Endothelial cell of umbilical vein (primary cell): ENCODE results near the gene PRSS21. TPM values are rescaled to one million over a fixed set of nuclear protein-coding genes. Genes with fewer than 3 reads are reported as not detected.

Experiments used
- BruUV-seq: library from RNA; stranded (reverse); fragments of 400-500 nt; replicated peaks from 2 replicates; lab custom pipeline; 2021; lab: Mats Ljungman, UMichigan
- CTCF ChIA-PET: fragments of 300-600, 350-600 bp; sonication (Branson Sonifier 250); formaldehyde crosslinking; loops from one replicate; lab custom pipeline; 2021; ENCODE audit warnings: antibody characterized with exemption, inconsistent platforms; lab: Charles Lee
- POLR2A ChIA-PET: fragments of 300-600, 350-600 bp; sonication (Branson Sonifier 250); formaldehyde crosslinking; loops from one replicate; lab custom pipeline; 2021; ENCODE audit warnings: antibody characterized with exemption, inconsistent platforms; lab: Charles Lee
- DNase-seq: peaks from one replicate; pipeline ENCODE4 v3.0.0-alpha.2; 2011; ENCODE audit warnings: low read depth, low spot score
- FAIRE-seq: peaks from 2 replicates; lab custom pipeline; 2011; peaks lifted over from hg19 to GRCh38; lab: Jason Lieb, UNC
- H2AFZ ChIP-seq: 2 replicates; pipeline ENCODE4 v1.6.0; 2012; ENCODE audit warnings: low read depth, low read length, control low read depth, inconsistent platforms
- H3K27ac ChIP-seq: 2 replicates; pipeline ENCODE4 v1.5.1; 2011; ENCODE audit warnings: low read depth, mild to moderate bottlenecking, control low read depth, low read length, moderate library complexity; ENCODE audit not compliant: insufficient read depth
- H3K27me3 ChIP-seq, 2 experiments: 2 replicates each; pipeline versions ENCODE4 v1.6.0 to v1.6.1; 2011; ENCODE audit warnings: low read length in 2 of 2, mixed read lengths in 1 of 2; ENCODE audit not compliant: control insufficient read depth in 2 of 2, insufficient read depth in 2 of 2
- H3K36me3 ChIP-seq, 2 experiments: 2 replicates in 1 of 2; 3 replicates in 1 of 2; pipeline ENCODE4 v1.5.1; 2011; ENCODE audit warnings: low read length in 2 of 2, mild to moderate bottlenecking in 1 of 2, moderate library complexity in 1 of 2; ENCODE audit not compliant: control insufficient read depth in 2 of 2, insufficient read depth in 2 of 2; ENCODE audit errors: extremely low read depth in 1 of 2
- H3K4me1 ChIP-seq: 3 replicates; pipeline ENCODE4 v1.5.1; 2011; ENCODE audit warnings: mild to moderate bottlenecking, low read length; ENCODE audit not compliant: control insufficient read depth, insufficient read depth; ENCODE audit errors: extremely low read depth
- H3K4me2 ChIP-seq: 2 replicates; pipeline ENCODE4 v1.6.1; 2011; ENCODE audit warnings: low read length, control low read depth, mixed read lengths; ENCODE audit not compliant: insufficient read depth
- H3K4me3 ChIP-seq, 3 experiments: fragments of 200-600 bp in 1 of 3; sonication (generic), shearing (Covaris generic) in 1 of 3; replicated peaks in 1 of 3; 2 replicates each; pipeline ENCODE4 v1.5.1; 2011 to 2016; ENCODE audit warnings: control low read depth in 3 of 3, low read length in 3 of 3, mild to moderate bottlenecking in 2 of 3, inconsistent platforms in 1 of 3, low read depth in 1 of 3, moderate library complexity in 1 of 3; ENCODE audit not compliant: insufficient read depth in 1 of 3
- H3K79me2 ChIP-seq: 2 replicates; pipeline ENCODE4 v1.6.0; 2012; ENCODE audit warnings: low read length, inconsistent platforms; ENCODE audit not compliant: control insufficient read depth, insufficient read depth
- H3K9ac ChIP-seq: replicated peaks from 2 replicates; pipeline ENCODE3; 2011; ENCODE audit warnings: low read length, control low read depth; ENCODE audit not compliant: insufficient read depth; ENCODE audit errors: extremely low read depth
- H3K9me1 ChIP-seq: replicated peaks from 3 replicates; pipeline ENCODE4 v1.6.0; 2011; ENCODE audit warnings: mild to moderate bottlenecking, low read length; ENCODE audit not compliant: control insufficient read depth, insufficient read depth; ENCODE audit errors: extremely low read depth
- H3K9me3 ChIP-seq: replicated peaks from 2 replicates; pipeline ENCODE4 v1.5.1; 2012; ENCODE audit warnings: low read length, inconsistent platforms; ENCODE audit not compliant: control insufficient read depth, insufficient read depth
- H4K20me1 ChIP-seq: replicated peaks from 2 replicates; pipeline ENCODE3; 2011; ENCODE audit warnings: mild to moderate bottlenecking, low read length; ENCODE audit not compliant: control insufficient read depth, insufficient read depth; ENCODE audit errors: extremely low read depth
- EZH2 ChIP-seq: IDR thresholded peaks from 2 replicates; pipeline ENCODE4 v1.6.1; 2012; ENCODE audit warnings: borderline replicate concordance, low read depth, mild to moderate bottlenecking, moderate library complexity, low read length, inconsistent platforms; ENCODE audit not compliant: severe bottlenecking
- FOS ChIP-seq: IDR thresholded peaks from 2 replicates; pipeline ENCODE4 v1.6.1; 2011; ENCODE audit warnings: mild to moderate bottlenecking, low read length, moderate library complexity, borderline replicate concordance; ENCODE audit not compliant: insufficient read depth
- GATA2 ChIP-seq: IDR thresholded peaks from 2 replicates; pipeline ENCODE4 v1.7.0; 2011; ENCODE audit warnings: low read depth, mild to moderate bottlenecking, moderate library complexity, mixed read lengths, low read length; ENCODE audit not compliant: insufficient read length, insufficient read depth
- JUN ChIP-seq: IDR thresholded peaks from 2 replicates; pipeline ENCODE4 v1.6.1; 2011; ENCODE audit warnings: borderline replicate concordance, low read depth; ENCODE audit not compliant: insufficient read length, insufficient read depth
- MYC ChIP-seq: IDR thresholded peaks from one replicate; pipeline ENCODE4 v1.6.1; 2011; ENCODE audit warnings: mild to moderate bottlenecking, low read depth, low read length
- POLR2A ChIP-seq: IDR thresholded peaks from 2 replicates; pipeline ENCODE4 v1.6.1; 2012; ENCODE audit warnings: low read depth, mild to moderate bottlenecking, control low read depth, low read length
- POLR2AphosphoS5 ChIP-seq: IDR thresholded peaks from 2 replicates; pipeline ENCODE4 v1.6.1; 2012; ENCODE audit warnings: low read depth, mild to moderate bottlenecking, control low read depth, low read length, moderate library complexity; ENCODE audit not compliant: insufficient read depth
- dilution Hi-C: fragments of 300-500 bp; cut with MboI; formaldehyde crosslinking; loops from one replicate; pipeline ENCODE4 v1.15.0; 2019; ENCODE audit warnings: low sequenced_read_pairs; ENCODE audit not compliant: extremely low pct_ligation_motif_present
- intact Hi-C: fragments of 100-400 bp; cut with micrococcal nuclease; formaldehyde crosslinking; loops from one replicate; pipeline ENCODE4 v1.10.0; 2022
- polyA plus RNA-seq, 4 experiments: library from polyadenylated mRNA; depleted of rRNA in 3 of 4; stranded (reverse) in 3 of 4; unstranded in 1 of 4; fragments of >200 nt; gene quantifications; 2 replicates each; pipeline versions ENCODE4 v1.2.1 to v1.2.3, GENCODE V29; 2011 to 2012; ENCODE audit warnings: missing spikeins in 1 of 4
- total RNA-seq: library from RNA; stranded (reverse); gene quantifications from 2 replicates; pipeline ENCODE4 v1.2.3, GENCODE V29; 2021
- TF ChIP-seq, protein P1 (sequence below), 2 donors: IDR thresholded peaks; 1 replicate in 1 of 2; 2 replicates in 1 of 2; pipeline ENCODE4 v1.5.1; 2011; ENCODE audit warnings: low read length in 2 of 2, mild to moderate bottlenecking in 2 of 2, moderate library complexity in 2 of 2, control low read depth in 1 of 2, inconsistent platforms in 1 of 2, low read depth in 1 of 2; ENCODE audit not compliant: insufficient read depth in 1 of 2; ENCODE audit errors: extremely low read depth in 1 of 2
- TF ChIP-seq, protein P2 (sequence below): IDR thresholded peaks from 2 replicates; pipeline ENCODE4 v1.6.1; 2011; ENCODE audit not compliant: insufficient read depth, insufficient read length

The PRSS21 gene
- total and polyA plus RNA-seq, 2 donors (not counting 3 experiments of a cell fraction or from before 2014, with no cell fraction given): 0.28 TPM; not detected in 1

DNA sequence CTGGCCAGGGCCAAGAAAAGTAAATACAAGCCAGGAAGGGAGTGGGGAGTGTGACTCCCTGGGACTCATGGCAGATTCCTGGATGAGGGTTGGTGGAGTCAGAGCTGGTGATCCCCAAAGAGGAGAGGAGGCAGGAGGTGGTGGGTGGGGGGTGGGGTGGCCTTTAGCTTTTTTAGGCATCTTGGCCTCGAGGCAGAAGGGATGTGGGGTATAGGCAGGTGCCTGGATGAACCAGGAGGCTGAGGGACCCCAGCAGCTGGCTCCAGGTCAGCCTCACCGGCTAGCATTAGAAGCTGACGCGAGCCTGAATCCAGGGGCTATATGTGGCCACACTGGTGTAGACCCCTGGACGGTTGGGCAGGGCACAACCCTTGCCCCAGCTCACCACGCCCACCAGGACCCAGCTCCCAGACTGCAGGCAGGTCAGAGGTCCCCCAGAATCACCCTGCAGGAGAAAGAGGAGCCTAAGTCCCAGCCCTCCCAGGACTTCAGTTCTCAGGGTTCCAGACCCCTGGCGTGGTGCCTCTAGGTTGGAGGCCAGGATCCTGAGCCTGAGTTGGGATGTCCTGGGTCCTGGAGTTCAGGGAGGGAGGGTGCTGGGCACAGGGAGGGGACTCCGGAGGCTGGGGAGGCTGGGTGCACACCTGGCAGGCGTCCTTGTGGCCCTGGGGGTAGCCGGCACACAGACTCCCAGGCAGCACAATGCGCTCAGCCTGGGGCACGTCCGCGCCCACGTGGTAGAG, 32.5 kb upstream of the PRSS21 start:
- Histone ChIP-seq H3K27me3 (peaks cover 10 to 18% of the 10 kb centered on the region in 2 experiments), H3K79me2 (no peaks in the 10 kb centered on the region), H3K9me1 (no peaks in the 10 kb centered on the region), H3K4me1 (no peaks in the 10 kb centered on the region), H3K36me3 (no peaks in the 10 kb centered on the region), H4K20me1 (no peaks in the 10 kb centered on the region), H3K9ac (no peak overlapping the region), H2AFZ (peak overlapping the region; percentile 53), H3K4me3 (no peak overlapping the region), H3K27ac (no peak overlapping the region), H3K4me2 (no peak overlapping the region), H3K9me3 (no peaks in the 10 kb centered on the region)
- FAIRE-seq (no peak), DNase-seq (no peak)
- CTCF ChIA-PET: interaction anchor here (1.0 to 1.8 kb wide), 2 partner anchors 54 to 143 kb away, joined by 4 to 5 read pairs; no protein-coding TSS in a partner anchor
- BruUV-seq: no TSS peak
- POLR2A ChIA-PET: no interaction called here
- dilution Hi-C loops: no loop called here
- TF ChIP-seq POLR2A: no peak
- no peak for TF ChIP-seq GATA2
- TF ChIP-seq JUN: no peak
- TF ChIP-seq EZH2: no peak
- TF ChIP-seq POLR2AphosphoS5: no peak
- no peak for TF ChIP-seq MYC
- TF ChIP-seq, protein P1, sequence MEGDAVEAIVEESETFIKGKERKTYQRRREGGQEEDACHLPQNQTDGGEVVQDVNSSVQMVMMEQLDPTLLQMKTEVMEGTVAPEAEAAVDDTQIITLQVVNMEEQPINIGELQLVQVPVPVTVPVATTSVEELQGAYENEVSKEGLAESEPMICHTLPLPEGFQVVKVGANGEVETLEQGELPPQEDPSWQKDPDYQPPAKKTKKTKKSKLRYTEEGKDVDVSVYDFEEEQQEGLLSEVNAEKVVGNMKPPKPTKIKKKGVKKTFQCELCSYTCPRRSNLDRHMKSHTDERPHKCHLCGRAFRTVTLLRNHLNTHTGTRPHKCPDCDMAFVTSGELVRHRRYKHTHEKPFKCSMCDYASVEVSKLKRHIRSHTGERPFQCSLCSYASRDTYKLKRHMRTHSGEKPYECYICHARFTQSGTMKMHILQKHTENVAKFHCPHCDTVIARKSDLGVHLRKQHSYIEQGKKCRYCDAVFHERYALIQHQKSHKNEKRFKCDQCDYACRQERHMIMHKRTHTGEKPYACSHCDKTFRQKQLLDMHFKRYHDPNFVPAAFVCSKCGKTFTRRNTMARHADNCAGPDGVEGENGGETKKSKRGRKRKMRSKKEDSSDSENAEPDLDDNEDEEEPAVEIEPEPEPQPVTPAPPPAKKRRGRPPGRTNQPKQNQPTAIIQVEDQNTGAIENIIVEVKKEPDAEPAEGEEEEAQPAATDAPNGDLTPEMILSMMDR (IDR thresholded peaks at IDR 0.05; ENCODE audit: extremely low read depth in 1 of 2, insufficient read depth in 1 of 2, low read depth in 1 of 2, low read length in 2 of 2): no peak
- TF ChIP-seq FOS: no peak
- TF ChIP-seq, protein P2, sequence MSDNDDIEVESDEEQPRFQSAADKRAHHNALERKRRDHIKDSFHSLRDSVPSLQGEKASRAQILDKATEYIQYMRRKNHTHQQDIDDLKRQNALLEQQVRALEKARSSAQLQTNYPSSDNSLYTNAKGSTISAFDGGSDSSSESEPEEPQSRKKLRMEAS: no peak
- intact Hi-C loops: no loop called here
